Upper lobe of right lung (tissue), 1 donor: ENCODE data around the gene RPRD1B. TPM values are rescaled to one million over a fixed set of nuclear protein-coding genes. Genes with fewer than 3 reads are reported as not detected.

Experiments
- ATAC-seq: fragments of 200-7000 bp; cut with Tn5 transposase; one replicate; pipeline ENCODE4 v1.9.1; 2020; ENCODE audit warnings: mild to moderate bottlenecking, moderate library complexity
- DNase-seq: peaks from one replicate; pipeline ENCODE4 v3.0.0-alpha.2; 2020
- H3K27ac ChIP-seq: fragments of 200-600 bp; one replicate; pipeline ENCODE4 v1.8.0; 2022
- H3K27me3 ChIP-seq: fragments of 200-600 bp; one replicate; pipeline ENCODE4 v1.8.0; 2022; ENCODE audit warnings: mild to moderate bottlenecking
- H3K36me3 ChIP-seq: fragments of 200-600 bp; one replicate; pipeline ENCODE4 v1.8.0; 2022
- H3K4me1 ChIP-seq: fragments of 200-600 bp; one replicate; pipeline ENCODE4 v1.8.0; 2022
- H3K4me3 ChIP-seq: fragments of 200-600 bp; one replicate; pipeline ENCODE4 v1.8.0; 2022; ENCODE audit warnings: mild to moderate bottlenecking
- H3K9me3 ChIP-seq: fragments of 200-600 bp; one replicate; pipeline ENCODE4 v1.8.0; 2022
- intact Hi-C: fragments of 100-400 bp; cut with DNase I; formaldehyde crosslinking; loops from one replicate; pipeline ENCODE4 v1.11.0; 2022
- total RNA-seq: library from RNA; stranded (reverse); fragmentation: NEBNext Ultra II Directional; extraction: Animal tissue kit (Norgen Biotek cat#: 25700); gene quantifications from one replicate; pipeline ENCODE4 v1.2.1, GENCODE V29; 2021
- TF ChIP-seq, protein P1 (sequence below): fragments of 200-600 bp; IDR thresholded peaks from one replicate; pipeline ENCODE4 v1.8.0; 2022; ENCODE audit warnings: antibody characterized with exemption
- donor health status: DM: no; HTN: yes; CAD: no; lungs with severe emphysema.

The RPRD1B gene
- total RNA-seq, 1 donor from 2014 or later, result 33.1 TPM

DNA sequence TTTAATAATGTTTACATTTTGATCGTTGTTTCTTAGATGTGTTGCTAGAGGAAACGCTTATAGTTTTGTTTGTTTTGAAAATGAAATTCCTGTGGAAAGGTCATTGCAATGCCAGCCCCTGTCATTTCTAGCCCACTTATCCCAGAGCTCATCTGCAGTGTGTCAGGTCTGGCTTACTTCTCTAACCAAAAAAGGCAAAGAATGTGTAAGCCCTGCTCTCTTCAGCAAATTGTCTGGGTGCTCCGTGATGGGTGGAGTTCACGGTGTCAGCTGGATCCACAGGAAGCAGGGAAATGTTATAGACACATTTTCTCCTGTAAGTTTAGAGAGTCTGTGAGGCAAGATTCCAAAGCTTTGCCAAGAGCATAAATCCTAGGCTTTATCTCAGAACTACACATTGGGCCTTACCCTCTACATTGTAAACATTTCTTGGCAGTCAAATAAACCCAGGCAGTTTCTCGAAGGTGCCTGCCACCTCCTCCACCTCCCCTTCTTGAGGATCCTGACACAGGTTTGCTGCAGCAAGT lies 50.9 kb downstream of the RPRD1B start:
- H3K4me3 ChIP-seq, result no peak overlapping the region
- intact Hi-C loops, result no loop called here
- no peaks in the 10 kb centered on the region for H3K9me3 ChIP-seq
- TF ChIP-seq, protein P1, sequence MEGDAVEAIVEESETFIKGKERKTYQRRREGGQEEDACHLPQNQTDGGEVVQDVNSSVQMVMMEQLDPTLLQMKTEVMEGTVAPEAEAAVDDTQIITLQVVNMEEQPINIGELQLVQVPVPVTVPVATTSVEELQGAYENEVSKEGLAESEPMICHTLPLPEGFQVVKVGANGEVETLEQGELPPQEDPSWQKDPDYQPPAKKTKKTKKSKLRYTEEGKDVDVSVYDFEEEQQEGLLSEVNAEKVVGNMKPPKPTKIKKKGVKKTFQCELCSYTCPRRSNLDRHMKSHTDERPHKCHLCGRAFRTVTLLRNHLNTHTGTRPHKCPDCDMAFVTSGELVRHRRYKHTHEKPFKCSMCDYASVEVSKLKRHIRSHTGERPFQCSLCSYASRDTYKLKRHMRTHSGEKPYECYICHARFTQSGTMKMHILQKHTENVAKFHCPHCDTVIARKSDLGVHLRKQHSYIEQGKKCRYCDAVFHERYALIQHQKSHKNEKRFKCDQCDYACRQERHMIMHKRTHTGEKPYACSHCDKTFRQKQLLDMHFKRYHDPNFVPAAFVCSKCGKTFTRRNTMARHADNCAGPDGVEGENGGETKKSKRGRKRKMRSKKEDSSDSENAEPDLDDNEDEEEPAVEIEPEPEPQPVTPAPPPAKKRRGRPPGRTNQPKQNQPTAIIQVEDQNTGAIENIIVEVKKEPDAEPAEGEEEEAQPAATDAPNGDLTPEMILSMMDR, result no peak
- peaks cover 20% of the 10 kb centered on the region for H3K4me1 ChIP-seq
- peak overlapping the region; percentile 67 for H3K27ac ChIP-seq
- H3K27me3 ChIP-seq, result no peaks in the 10 kb centered on the region
- ATAC-seq, result peak; percentile 59
- no peak for DNase-seq
- H3K36me3 ChIP-seq, result peaks cover 59% of the 10 kb centered on the region

DNA sequence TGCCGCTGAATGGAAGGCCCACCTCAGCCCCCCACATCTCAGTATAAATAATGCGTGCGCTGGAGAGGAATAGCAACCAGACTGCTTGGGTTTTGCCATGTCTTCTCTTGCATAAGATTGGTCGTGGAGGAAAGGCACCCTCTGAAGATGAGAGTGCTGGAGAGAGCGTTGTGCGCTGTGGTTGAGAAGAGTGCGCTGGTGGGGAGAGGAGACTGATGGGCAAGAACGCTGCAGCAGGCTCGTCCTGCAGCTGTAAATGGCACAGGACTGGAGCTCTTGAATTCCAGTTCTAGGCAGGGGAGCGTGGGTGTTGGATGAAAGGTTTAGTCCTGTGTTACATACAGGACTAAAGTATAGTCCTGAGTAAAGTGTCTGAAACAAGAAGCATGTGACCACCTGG lies 51.5 kb downstream of the RPRD1B start:
- no peaks in the 10 kb centered on the region for H3K9me3 ChIP-seq
- H3K27me3 ChIP-seq, result no peaks in the 10 kb centered on the region
- peak overlapping the region; percentile 67 for H3K27ac ChIP-seq
- H3K4me1 ChIP-seq, result peaks cover 20% of the 10 kb centered on the region
- DNase-seq (no peak), ATAC-seq (peak; percentile 36)
- peaks cover 60% of the 10 kb centered on the region for H3K36me3 ChIP-seq
- TF ChIP-seq, protein P1, result no peak
- H3K4me3 ChIP-seq, result no peak overlapping the region
- intact Hi-C loops, result no loop called here

DNA sequence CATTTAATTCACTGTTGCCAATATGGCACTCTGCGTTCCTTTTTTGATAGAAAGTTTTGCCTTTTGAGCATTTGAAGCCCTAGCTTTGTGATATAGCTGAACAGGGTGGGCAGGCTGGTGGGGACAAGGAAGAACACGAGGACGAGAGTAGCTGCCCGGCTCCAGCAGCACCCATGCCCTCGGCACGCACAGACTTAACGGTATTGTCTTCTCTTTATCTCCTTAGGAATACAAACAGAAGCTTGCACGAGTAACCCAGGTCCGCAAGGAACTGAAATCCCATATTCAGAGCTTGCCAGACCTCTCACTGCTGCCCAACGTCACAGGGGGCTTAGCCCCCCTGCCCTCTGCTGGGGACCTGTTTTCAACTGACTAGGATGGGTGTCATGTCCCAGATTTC lies 56.0 kb downstream of the RPRD1B start:
- H3K4me3 ChIP-seq, result no peak overlapping the region
- H3K4me1 ChIP-seq, result peaks cover 37% of the 10 kb centered on the region
- DNase-seq, result no peak
- intact Hi-C loops, result no loop called here
- peaks cover 52% of the 10 kb centered on the region for H3K36me3 ChIP-seq
- no peaks in the 10 kb centered on the region for H3K27me3 ChIP-seq
- H3K27ac ChIP-seq, result no peak overlapping the region
- no peaks in the 10 kb centered on the region for H3K9me3 ChIP-seq
- ATAC-seq, result no peak
- TF ChIP-seq, protein P1, result no peak

DNA sequence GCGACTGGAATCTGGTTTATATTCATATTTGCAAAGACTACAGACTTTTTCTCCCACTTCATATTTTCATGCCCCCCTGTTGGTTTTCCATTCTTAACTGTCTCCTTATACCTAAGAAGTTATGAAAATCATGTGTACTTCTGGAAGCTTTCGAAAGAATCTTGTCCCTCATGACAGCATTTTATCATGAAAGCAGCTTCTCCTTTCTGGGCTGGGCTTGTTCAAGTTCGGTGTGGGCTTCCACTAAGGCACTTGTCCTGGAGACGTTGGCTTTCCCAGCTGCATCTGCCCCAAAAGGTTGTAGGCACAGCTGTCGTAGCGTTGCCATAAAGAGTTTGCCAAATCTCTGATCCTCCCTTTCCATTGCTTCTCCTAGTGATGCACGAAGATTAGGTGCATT lies 56.5 kb downstream of the RPRD1B start:
- intact Hi-C loops, result no loop called here
- DNase-seq (no peak), ATAC-seq (no peak)
- H3K4me3 ChIP-seq, result no peak overlapping the region
- H3K27me3 ChIP-seq, result no peaks in the 10 kb centered on the region
- no peaks in the 10 kb centered on the region for H3K9me3 ChIP-seq
- H3K36me3 ChIP-seq, result peaks cover 52% of the 10 kb centered on the region
- H3K27ac ChIP-seq, result no peak overlapping the region
- TF ChIP-seq, protein P1, result no peak
- H3K4me1 ChIP-seq, result peaks cover 37% of the 10 kb centered on the region

DNA sequence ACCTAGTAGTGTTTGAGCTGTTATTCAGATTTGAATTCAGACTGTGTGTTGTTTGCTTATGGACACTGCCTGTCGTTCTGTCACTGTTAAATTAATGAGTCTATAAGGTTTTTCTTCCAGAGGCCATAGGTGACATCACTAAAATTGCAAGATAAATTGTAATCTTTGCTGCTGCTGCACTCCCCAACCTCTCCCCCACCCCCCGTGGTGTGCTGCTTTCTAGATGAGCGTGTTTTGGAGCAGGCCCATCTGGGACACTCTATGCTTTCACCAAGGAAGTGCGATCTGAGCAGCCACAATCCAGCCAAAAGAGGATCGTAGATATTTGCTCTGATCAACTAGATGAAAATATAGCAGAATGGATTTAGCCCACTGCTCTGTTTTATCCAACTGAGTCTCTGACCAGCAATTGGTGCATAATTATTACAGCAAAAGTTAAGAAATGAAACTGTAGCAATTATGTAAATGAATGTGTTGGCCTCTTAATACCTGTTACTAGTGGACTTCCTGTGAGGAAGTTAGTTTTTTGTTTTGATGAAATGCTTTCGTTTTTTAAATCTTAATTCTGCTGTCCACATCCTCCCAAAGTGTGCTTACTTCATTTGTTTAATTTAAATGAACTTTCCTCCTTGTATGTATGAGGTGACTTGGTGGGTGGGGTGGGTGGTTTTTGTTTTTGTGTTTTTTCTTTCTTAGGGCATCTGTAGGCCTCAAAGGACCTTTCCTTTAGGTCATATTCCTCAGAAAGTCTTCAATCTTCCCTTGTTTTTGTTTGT lies 58.1 kb downstream of the RPRD1B start:
- Histone ChIP-seq H3K36me3 (peaks cover 40% of the 10 kb centered on the region), H3K27ac (peak overlapping the region; percentile 26), H3K4me3 (no peak overlapping the region), H3K4me1 (peaks cover 36% of the 10 kb centered on the region), H3K9me3 (no peaks in the 10 kb centered on the region), H3K27me3 (no peaks in the 10 kb centered on the region)
- intact Hi-C loops, result no loop called here
- DNase-seq, result no peak
- TF ChIP-seq, protein P1, result no peak
- peak; percentile 28 for ATAC-seq
